ENCODE measurements around the gene TSHZ2.

GRCh38 chr20:53439616-53440015 lies 467.5 kb downstream of the TSHZ2 start:
- TF ChIP-seq GATA2 (IDR thresholded peaks at IDR 0.05; ENCODE audit: low read depth, low read length) (no peak), GATA3 (IDR thresholded peaks at IDR 0.05; ENCODE audit: low read depth, low read length) (no peak)
